ENCODE data around the gene BAIAP2. TPM values are rescaled to one million over a fixed set of nuclear protein-coding genes. Genes with fewer than 3 reads are reported as not detected.

BAIAP2 gene
- total RNA-seq, 1 experiment from 2014 or later: 57.7 TPM

- Mint-ChIP-seq H3K27me3 (ENCODE audit: insufficient read depth, unreplicated experiment) (peaks cover 16% of the 10 kb centered on the region), H3K36me3 (ENCODE audit: insufficient read depth, unreplicated experiment) (peaks cover 21% of the 10 kb centered on the region), H3K9me3 (ENCODE audit: unreplicated experiment) (no peaks in the 10 kb centered on the region), H3K4me3 (ENCODE audit: unreplicated experiment) (no peak overlapping the region), H3K4me1 (ENCODE audit: low read depth, unreplicated experiment) (no peaks in the 10 kb centered on the region), H3K27ac (ENCODE audit: unreplicated experiment) (no peak overlapping the region)
- DNase-seq: no peak
- POLR2A ChIA-PET: no interaction called here
- no TSS peak for BruUV-seq (replicated peaks)
- Histone ChIP-seq H3K4me3 (ENCODE audit: low read depth, low read length) (no peak overlapping the region), H3K4me1 (0 out of 2 replicates have a peak, but pooled peaks cover 6% of the 10 kb centered on the region), H3K9me3 (no peaks in the 10 kb centered on the region), H3K27me3 (replicated peaks; ENCODE audit: control insufficient read depth, insufficient read depth, low read length) (peaks cover 4% of the 10 kb centered on the region), H3K36me3 (ENCODE audit: control insufficient read depth, insufficient read depth, low read length) (no peaks in the 10 kb centered on the region)
- no peak for TF ChIP-seq CTCF (IDR thresholded peaks at IDR 0.05; ENCODE audit: insufficient read depth in 1 of 2, low read depth in 1 of 2, low read length in 1 of 2, severe bottlenecking in 1 of 2, unreplicated experiment in 1 of 2)
- CTCF ChIA-PET: no interaction called here
- intact Hi-C loops (cut with micrococcal nuclease; ENCODE audit: unreplicated experiment): no loop called here
These were observed 34.7 kb upstream of the BAIAP2 start for GRCh38 chr17:81000334-81000630.

- no peak overlapping the region for H3K27ac Mint-ChIP-seq (ENCODE audit: unreplicated experiment)
These were observed 34.2 kb upstream of the BAIAP2 start for GRCh38 chr17:81000631-81001357.

GRCh38 chr17:81002013-81002384, 33.0 kb upstream of the BAIAP2 start:
- no peaks in the 10 kb centered on the region for H3K9me3 Mint-ChIP-seq (ENCODE audit: unreplicated experiment)
- H3K27me3 ChIP-seq (replicated peaks; ENCODE audit: control insufficient read depth, insufficient read depth, low read length): peaks cover 4% of the 10 kb centered on the region
- no peak overlapping the region for H3K4me3 Mint-ChIP-seq (ENCODE audit: unreplicated experiment)
- CTCF ChIA-PET: no interaction called here
- no peaks in the 10 kb centered on the region for H3K9me3 ChIP-seq
- H3K4me1 ChIP-seq: 0 out of 2 replicates have a peak, but pooled peaks cover 6% of the 10 kb centered on the region
- peaks cover 21% of the 10 kb centered on the region for H3K36me3 Mint-ChIP-seq (ENCODE audit: insufficient read depth, unreplicated experiment)
- peaks cover 20% of the 10 kb centered on the region for H3K27me3 Mint-ChIP-seq (ENCODE audit: insufficient read depth, unreplicated experiment)
- no peak for DNase-seq
- POLR2A ChIA-PET: no interaction called here
- no peaks in the 10 kb centered on the region for H3K4me1 Mint-ChIP-seq (ENCODE audit: low read depth, unreplicated experiment)
- BruUV-seq (replicated peaks): no TSS peak
- intact Hi-C loops (cut with micrococcal nuclease; ENCODE audit: unreplicated experiment): no loop called here
- no peak overlapping the region for H3K27ac Mint-ChIP-seq (ENCODE audit: unreplicated experiment)
- no peak overlapping the region for H3K4me3 ChIP-seq (ENCODE audit: low read depth, low read length)
- TF ChIP-seq CTCF (IDR thresholded peaks at IDR 0.05; ENCODE audit: insufficient read depth in 1 of 2, low read depth in 1 of 2, low read length in 1 of 2, severe bottlenecking in 1 of 2, unreplicated experiment in 1 of 2): no peak
- no peaks in the 10 kb centered on the region for H3K36me3 ChIP-seq (ENCODE audit: control insufficient read depth, insufficient read depth, low read length)

More at GRCh38 chr17:81000631-81001357, 34.2 kb upstream of the BAIAP2 start:
- H3K4me3 ChIP-seq (ENCODE audit: low read depth, low read length): no peak overlapping the region
- peaks cover 21% of the 10 kb centered on the region for H3K36me3 Mint-ChIP-seq (ENCODE audit: insufficient read depth, unreplicated experiment)
- no peak for DNase-seq
- no peak overlapping the region for H3K4me3 Mint-ChIP-seq (ENCODE audit: unreplicated experiment)
- H3K9me3 ChIP-seq: no peaks in the 10 kb centered on the region
- H3K27me3 ChIP-seq (replicated peaks; ENCODE audit: control insufficient read depth, insufficient read depth, low read length): peaks cover 4% of the 10 kb centered on the region
- no peaks in the 10 kb centered on the region for H3K9me3 Mint-ChIP-seq (ENCODE audit: unreplicated experiment)
- no peak for TF ChIP-seq CTCF (IDR thresholded peaks at IDR 0.05; ENCODE audit: insufficient read depth in 1 of 2, low read depth in 1 of 2, low read length in 1 of 2, severe bottlenecking in 1 of 2, unreplicated experiment in 1 of 2)
- CTCF ChIA-PET: no interaction called here
- intact Hi-C loops (cut with micrococcal nuclease; ENCODE audit: unreplicated experiment): no loop called here
- H3K36me3 ChIP-seq (ENCODE audit: control insufficient read depth, insufficient read depth, low read length): no peaks in the 10 kb centered on the region
- H3K4me1 ChIP-seq: 0 out of 2 replicates have a peak, but pooled peaks cover 6% of the 10 kb centered on the region
- H3K27me3 Mint-ChIP-seq (ENCODE audit: insufficient read depth, unreplicated experiment): peaks cover 16% of the 10 kb centered on the region
- no peaks in the 10 kb centered on the region for H3K4me1 Mint-ChIP-seq (ENCODE audit: low read depth, unreplicated experiment)
- POLR2A ChIA-PET: no interaction called here
- BruUV-seq (replicated peaks): no TSS peak

Data from Caco-2 (cell line).